ENCODE data around the gene PNPLA2.

PNPLA2 gene

GRCh38 chr11:818396-819128, at the start of gene PNPLA2:
TSS of gene PNPLA2 (plus strand) at chr11:818914. CDS start at chr11:819719, 805 bp downstream.
- no peak for TF ChIP-seq CTCF (IDR thresholded peaks at IDR 0.05; ENCODE audit: extremely low read depth, missing control alignments)
- DNase-seq (ENCODE audit: low spot score), result no peak

- no peak for TF ChIP-seq CTCF (IDR thresholded peaks at IDR 0.05; ENCODE audit: extremely low read depth, missing control alignments)
- no peak for DNase-seq (ENCODE audit: low spot score)
Measured at GRCh38 chr11:769887-770641, 48.6 kb upstream of the PNPLA2 start.

- no peak for TF ChIP-seq CTCF (IDR thresholded peaks at IDR 0.05; ENCODE audit: extremely low read depth, missing control alignments)
- DNase-seq (ENCODE audit: low spot score), result no peak
Measured at GRCh38 chr11:770642-771616, 47.8 kb upstream of the PNPLA2 start.

GRCh38 chr11:771617-772204, 47.0 kb upstream of the PNPLA2 start:
- no peak for DNase-seq (ENCODE audit: low spot score)

GRCh38 chr11:772429-773390, 46.0 kb upstream of the PNPLA2 start:
- TF ChIP-seq CTCF (IDR thresholded peaks at IDR 0.05; ENCODE audit: extremely low read depth, missing control alignments), result no peak
- no peak for DNase-seq (ENCODE audit: low spot score)

More at GRCh38 chr11:771617-772204, 47.0 kb upstream of the PNPLA2 start:
- TF ChIP-seq CTCF (IDR thresholded peaks at IDR 0.05; ENCODE audit: extremely low read depth, missing control alignments), result no peak

GRCh38 chr11:773425-773824, 45.3 kb upstream of the PNPLA2 start:
- DNase-seq (ENCODE audit: low spot score), result no peak
- TF ChIP-seq CTCF (IDR thresholded peaks at IDR 0.05; ENCODE audit: extremely low read depth, missing control alignments), result no peak
